Neutrophil (primary cell): ENCODE measurements around the gene RNF113A.
A peak's percentile ranks its signal among the peaks of the same experiment; 100 is the strongest.

Source experiments
- H3K27ac ChIP-seq: fragments of 200-600 bp; sonication (generic); 2 replicates; pipeline ENCODE4 v1.5.1; 2016; ENCODE audit warnings: mild to moderate bottlenecking, moderate library complexity
- H3K27me3 ChIP-seq: fragments of 200-600 bp; sonication (generic); 2 replicates; pipeline ENCODE4 v1.6.0; 2016; ENCODE audit warnings: mild to moderate bottlenecking
- H3K36me3 ChIP-seq: fragments of 200-600 bp; sonication (generic); 2 replicates; pipeline ENCODE4 v1.5.1; 2017
- H3K4me1 ChIP-seq, 2 experiments: fragments of 200-600 bp in 1 of 2; sonication (generic) in 1 of 2; 1 replicate in 1 of 2; 2 replicates in 1 of 2; pipeline versions ENCODE4 v1.5.1 to v1.6.1; 2013 to 2016; ENCODE audit warnings: low read depth in 1 of 2, low read length in 1 of 2, mild to moderate bottlenecking in 1 of 2, moderate library complexity in 1 of 2; ENCODE audit not compliant: control insufficient read depth in 1 of 2, insufficient read depth in 1 of 2
- H3K4me3 ChIP-seq, 2 experiments: fragments of 200-600 bp in 1 of 2; sonication (generic) in 1 of 2; 1 replicate in 1 of 2; 2 replicates in 1 of 2; pipeline ENCODE4 v1.5.1; 2013 to 2016; ENCODE audit warnings: low read depth in 1 of 2, low read length in 1 of 2, mild to moderate bottlenecking in 1 of 2, moderate library complexity in 1 of 2
- H3K9me3 ChIP-seq: fragments of 200-600 bp; sonication (generic); 2 replicates; pipeline ENCODE4 v1.5.1; 2016
- TF ChIP-seq, protein P1 (sequence below): fragments of 200-600 bp; sonication (generic); IDR thresholded peaks from 2 replicates; pipeline ENCODE4 v1.5.1; 2016; ENCODE audit warnings: antibody characterized with exemption

RNF113A gene

DNA sequence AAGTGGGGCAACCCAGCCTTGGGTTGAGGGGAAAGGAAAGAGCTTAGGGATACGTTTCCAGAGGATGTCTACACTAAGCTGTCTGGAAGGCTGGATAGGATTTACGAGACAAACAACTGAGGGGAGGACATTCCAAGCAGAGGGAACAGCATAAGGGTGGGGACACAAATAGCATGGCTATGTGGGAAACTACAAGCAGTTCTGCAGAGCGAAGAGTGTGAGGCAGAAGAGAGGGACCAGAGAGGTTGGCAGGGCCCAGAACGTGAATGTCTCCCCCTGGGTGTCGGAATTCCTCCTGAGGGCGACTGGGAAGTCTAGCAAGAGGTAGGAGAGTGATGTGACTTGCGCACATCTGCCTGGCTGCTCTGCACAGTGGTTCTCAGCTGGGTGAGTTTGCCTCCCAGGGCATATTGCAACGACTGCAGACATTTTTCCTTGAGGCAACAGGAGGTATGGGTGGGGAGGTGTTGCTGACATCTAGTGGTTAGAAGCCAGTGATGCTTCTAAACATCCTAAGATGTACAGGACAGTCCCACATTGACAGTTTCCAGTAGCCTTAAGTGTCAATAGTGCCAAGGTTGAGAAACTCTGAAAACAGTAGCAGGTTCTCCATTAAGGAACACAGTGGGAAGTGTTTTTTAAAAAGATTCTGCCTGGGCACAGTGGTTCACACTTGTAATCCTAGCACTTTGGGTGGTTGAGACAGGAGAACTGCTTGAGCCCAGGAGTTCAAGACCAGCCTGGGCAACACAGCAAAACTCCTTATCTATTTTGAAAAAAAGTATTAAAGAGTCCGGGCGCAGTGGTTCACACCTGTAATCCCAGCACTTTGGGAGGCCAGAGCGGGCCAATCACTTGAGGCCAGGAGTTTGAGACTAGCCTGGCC lies 9.3 kb upstream of the RNF113A start:
- H3K9me3 ChIP-seq, result no peaks in the 10 kb centered on the region
- peaks cover 7% of the 10 kb centered on the region for H3K36me3 ChIP-seq
- TF ChIP-seq, protein P1, sequence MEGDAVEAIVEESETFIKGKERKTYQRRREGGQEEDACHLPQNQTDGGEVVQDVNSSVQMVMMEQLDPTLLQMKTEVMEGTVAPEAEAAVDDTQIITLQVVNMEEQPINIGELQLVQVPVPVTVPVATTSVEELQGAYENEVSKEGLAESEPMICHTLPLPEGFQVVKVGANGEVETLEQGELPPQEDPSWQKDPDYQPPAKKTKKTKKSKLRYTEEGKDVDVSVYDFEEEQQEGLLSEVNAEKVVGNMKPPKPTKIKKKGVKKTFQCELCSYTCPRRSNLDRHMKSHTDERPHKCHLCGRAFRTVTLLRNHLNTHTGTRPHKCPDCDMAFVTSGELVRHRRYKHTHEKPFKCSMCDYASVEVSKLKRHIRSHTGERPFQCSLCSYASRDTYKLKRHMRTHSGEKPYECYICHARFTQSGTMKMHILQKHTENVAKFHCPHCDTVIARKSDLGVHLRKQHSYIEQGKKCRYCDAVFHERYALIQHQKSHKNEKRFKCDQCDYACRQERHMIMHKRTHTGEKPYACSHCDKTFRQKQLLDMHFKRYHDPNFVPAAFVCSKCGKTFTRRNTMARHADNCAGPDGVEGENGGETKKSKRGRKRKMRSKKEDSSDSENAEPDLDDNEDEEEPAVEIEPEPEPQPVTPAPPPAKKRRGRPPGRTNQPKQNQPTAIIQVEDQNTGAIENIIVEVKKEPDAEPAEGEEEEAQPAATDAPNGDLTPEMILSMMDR, result peak; percentile 21
- peaks cover 3 to 5% of the 10 kb centered on the region in 2 experiments for H3K4me1 ChIP-seq
- H3K4me3 ChIP-seq, result no peak overlapping the region
- no peaks in the 10 kb centered on the region for H3K27me3 ChIP-seq
- H3K27ac ChIP-seq, result no peak overlapping the region

DNA sequence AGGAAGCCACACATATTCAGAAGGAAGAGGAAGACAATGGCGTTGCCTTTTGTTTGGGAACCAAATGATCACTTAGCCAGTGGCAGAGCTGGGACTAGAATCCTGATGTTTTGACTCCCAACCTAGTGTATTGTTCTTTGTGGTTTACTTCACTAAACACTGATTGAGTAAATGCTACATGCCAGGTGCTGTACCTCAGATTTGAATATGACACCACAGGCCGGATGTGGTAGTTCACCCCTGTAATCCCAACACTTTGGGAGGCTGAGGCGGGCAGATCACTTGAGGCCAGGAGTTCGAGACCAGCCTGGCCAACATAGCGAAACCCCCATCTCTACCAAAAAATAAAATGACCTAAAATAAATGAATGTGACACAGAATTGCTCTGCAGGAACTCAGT lies 8.5 kb upstream of the RNF113A start:
- Histone ChIP-seq H3K9me3 (no peaks in the 10 kb centered on the region), H3K4me1 (peaks cover 3 to 5% of the 10 kb centered on the region in 2 experiments), H3K27me3 (no peaks in the 10 kb centered on the region), H3K27ac (no peak overlapping the region), H3K4me3 (no peak overlapping the region), H3K36me3 (peaks cover 7% of the 10 kb centered on the region)
- TF ChIP-seq, protein P1, result no peak

DNA sequence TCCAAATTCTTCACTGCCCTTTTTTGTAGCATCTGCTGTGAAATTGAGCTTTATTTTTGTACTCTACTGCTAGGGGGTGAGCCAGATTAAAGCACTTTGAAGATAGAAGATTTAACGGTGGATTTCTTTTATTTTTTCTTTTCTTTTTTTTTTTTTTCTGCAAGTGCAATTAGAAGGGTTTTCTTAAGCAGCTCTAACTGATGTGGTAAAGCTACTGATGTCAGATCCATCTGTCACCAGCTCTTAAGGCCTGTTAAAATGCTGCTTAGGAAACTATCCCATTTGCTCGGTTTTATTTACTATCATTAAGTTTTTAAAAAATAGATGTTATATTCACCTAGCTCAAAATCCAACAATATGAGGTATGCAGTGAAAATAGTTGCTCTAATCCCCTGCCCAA lies 7.2 kb upstream of the RNF113A start:
- Histone ChIP-seq H3K36me3 (peaks cover 7% of the 10 kb centered on the region), H3K27ac (no peak overlapping the region), H3K4me3 (no peak overlapping the region), H3K9me3 (no peaks in the 10 kb centered on the region), H3K27me3 (no peaks in the 10 kb centered on the region), H3K4me1 (peaks cover 3 to 5% of the 10 kb centered on the region in 2 experiments)
- TF ChIP-seq, protein P1, result no peak

DNA sequence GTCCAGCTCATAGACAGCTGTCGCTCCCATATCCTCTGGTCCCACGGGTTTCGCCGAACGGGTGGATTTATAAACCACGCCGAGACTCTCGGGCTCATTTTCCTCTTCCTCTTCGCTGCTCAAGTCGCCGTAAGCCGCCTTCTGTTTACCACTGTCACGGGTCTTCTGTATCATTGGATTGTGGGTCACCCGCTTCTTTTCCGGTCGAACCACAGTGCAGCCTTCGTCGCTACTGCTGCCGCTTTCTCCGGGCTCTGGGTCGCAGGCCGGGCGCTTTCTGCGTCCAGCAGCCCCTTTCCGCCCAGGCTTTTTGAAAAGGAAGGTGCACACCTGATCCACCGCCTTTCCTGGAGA lies 311 bp downstream of the RNF113A start:
- peak overlapping the region; percentile 69 to 76 for H3K4me3 ChIP-seq
- peaks cover 15 to 16% of the 10 kb centered on the region in 2 experiments for H3K4me1 ChIP-seq
- peak overlapping the region; percentile 94 for H3K27ac ChIP-seq
- TF ChIP-seq, protein P1, result no peak
- H3K9me3 ChIP-seq, result no peaks in the 10 kb centered on the region
- H3K36me3 ChIP-seq, result no peaks in the 10 kb centered on the region
- no peaks in the 10 kb centered on the region for H3K27me3 ChIP-seq

DNA sequence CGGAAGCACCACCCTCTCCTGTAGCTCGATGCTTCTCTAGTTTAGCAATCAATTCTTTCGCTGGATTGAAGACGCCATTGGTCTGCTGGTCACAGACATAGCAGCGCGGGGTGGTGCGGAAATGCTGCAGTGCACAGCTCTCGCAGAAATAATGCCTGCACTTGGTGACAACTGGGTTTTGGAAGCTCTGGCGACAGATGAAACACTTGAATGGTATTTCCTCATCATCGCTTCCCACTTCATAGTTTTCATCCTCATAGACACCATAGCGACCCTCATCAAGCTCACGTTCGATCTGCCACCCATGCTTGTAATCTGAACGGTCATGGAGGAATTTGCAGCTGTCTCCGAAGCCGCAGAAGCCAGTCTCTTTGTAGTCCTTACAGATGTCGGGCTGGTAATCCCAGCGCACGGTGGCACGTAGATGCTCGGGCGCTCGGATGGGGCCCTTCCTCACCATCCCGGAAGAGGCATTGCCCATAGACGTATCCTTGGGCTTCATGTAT lies 854 bp downstream of the RNF113A start:
- peak overlapping the region; percentile 94 for H3K27ac ChIP-seq
- peak overlapping the region; percentile 69 to 76 for H3K4me3 ChIP-seq
- no peaks in the 10 kb centered on the region for H3K27me3 ChIP-seq
- peaks cover 15 to 16% of the 10 kb centered on the region in 2 experiments for H3K4me1 ChIP-seq
- H3K9me3 ChIP-seq, result no peaks in the 10 kb centered on the region
- TF ChIP-seq, protein P1, result no peak
- H3K36me3 ChIP-seq, result no peaks in the 10 kb centered on the region
